ENCODE measurements around the gene SMARCB1.

DNA sequence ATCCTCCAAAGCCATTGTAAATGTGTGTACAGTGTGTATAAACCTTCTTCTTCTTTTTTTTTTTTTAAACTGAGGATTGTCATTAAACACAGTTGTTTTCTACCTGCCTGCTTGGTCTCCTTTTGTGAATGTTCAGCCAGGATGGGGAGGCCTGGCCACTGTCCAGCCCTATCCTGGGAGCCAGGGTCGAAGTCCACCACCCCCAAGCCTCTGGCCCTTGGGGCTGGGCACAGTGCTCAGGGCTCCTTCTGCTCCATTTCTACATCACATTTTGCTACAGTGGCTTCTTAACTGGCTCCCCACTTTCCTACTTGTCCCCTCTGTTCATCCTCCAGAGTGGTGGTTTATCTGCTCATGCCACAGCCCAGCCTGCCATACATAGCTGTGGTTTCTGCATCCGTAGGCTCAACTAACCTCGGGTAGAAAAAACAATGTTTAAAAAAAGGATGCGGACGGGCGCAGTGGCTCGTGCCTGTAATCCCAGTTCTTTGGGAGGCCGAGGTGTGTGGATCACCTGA lies 2.5 kb upstream of the SMARCB1 start:
- TF ChIP-seq, protein P1, sequence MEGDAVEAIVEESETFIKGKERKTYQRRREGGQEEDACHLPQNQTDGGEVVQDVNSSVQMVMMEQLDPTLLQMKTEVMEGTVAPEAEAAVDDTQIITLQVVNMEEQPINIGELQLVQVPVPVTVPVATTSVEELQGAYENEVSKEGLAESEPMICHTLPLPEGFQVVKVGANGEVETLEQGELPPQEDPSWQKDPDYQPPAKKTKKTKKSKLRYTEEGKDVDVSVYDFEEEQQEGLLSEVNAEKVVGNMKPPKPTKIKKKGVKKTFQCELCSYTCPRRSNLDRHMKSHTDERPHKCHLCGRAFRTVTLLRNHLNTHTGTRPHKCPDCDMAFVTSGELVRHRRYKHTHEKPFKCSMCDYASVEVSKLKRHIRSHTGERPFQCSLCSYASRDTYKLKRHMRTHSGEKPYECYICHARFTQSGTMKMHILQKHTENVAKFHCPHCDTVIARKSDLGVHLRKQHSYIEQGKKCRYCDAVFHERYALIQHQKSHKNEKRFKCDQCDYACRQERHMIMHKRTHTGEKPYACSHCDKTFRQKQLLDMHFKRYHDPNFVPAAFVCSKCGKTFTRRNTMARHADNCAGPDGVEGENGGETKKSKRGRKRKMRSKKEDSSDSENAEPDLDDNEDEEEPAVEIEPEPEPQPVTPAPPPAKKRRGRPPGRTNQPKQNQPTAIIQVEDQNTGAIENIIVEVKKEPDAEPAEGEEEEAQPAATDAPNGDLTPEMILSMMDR (IDR thresholded peaks at IDR 0.05): no peak
- TF ChIP-seq POLR2A (IDR thresholded peaks at IDR 0.05): no peak
- no peak for TF ChIP-seq POLR2AphosphoS5 (IDR thresholded peaks at IDR 0.05)

Data from transverse colon (tissue), 4 donors.